WTC11 (cell line): ENCODE data around the gene CLCN6. TPM values are rescaled to one million over a fixed set of nuclear protein-coding genes. Genes with fewer than 3 reads are reported as not detected.
A peak's percentile ranks its signal among the peaks of the same experiment; 100 is the strongest.

Experiments used
- ATAC-seq: fragments of 200-7000 bp; cut with Tn5 transposase; 2 replicates; pipeline ENCODE4 v1.10.0; 2021; ENCODE audit warnings: mild to moderate bottlenecking, moderate library complexity
- CTCF ChIA-PET: fragments of 300-600 bp; sonication (Branson Sonifier 250); formaldehyde crosslinking; loops from one replicate; lab custom pipeline; 2021; ENCODE audit warnings: antibody characterized with exemption; lab: Charles Lee
- POLR2A ChIA-PET: fragments of 350-600 bp; sonication (Branson Sonifier 250); formaldehyde crosslinking; loops from one replicate; lab custom pipeline; 2021; ENCODE audit warnings: antibody characterized with exemption; lab: Charles Lee
- DNase-seq: peaks from one replicate; pipeline ENCODE4 v3.0.0; 2021; ENCODE audit warnings: low spot score
- H3K27ac Mint-ChIP-seq: 2 replicates; pipeline ENCODE4 v1.8.0; 2021; ENCODE audit warnings: mixed read lengths
- H3K27me3 Mint-ChIP-seq: 2 replicates; pipeline ENCODE4 v1.8.0; 2021; ENCODE audit warnings: low read depth, mild to moderate bottlenecking, moderate library complexity, mixed read lengths
- H3K36me3 Mint-ChIP-seq: 2 replicates; pipeline ENCODE4 v1.8.0; 2021; ENCODE audit warnings: mixed read lengths
- H3K4me1 Mint-ChIP-seq: 2 replicates; pipeline ENCODE4 v1.8.0; 2022; ENCODE audit warnings: mixed read lengths
- H3K4me3 Mint-ChIP-seq: 2 replicates; pipeline ENCODE4 v1.8.0; 2021; ENCODE audit warnings: mild to moderate bottlenecking, moderate library complexity, mixed read lengths
- H3K9me3 Mint-ChIP-seq: 2 replicates; pipeline ENCODE4 v1.8.0; 2021; ENCODE audit warnings: mixed read lengths
- ATF2 ChIP-seq: sonication (generic); formaldehyde crosslinking; IDR thresholded peaks from 2 replicates; pipeline ENCODE4 v1.8.1; 2022; ENCODE audit warnings: low read depth, missing genetic modification reagents, borderline replicate concordance
- CREB1 ChIP-seq: sonication (generic); formaldehyde crosslinking; IDR thresholded peaks from 2 replicates; pipeline ENCODE4 v1.8.0; 2023; ENCODE audit warnings: mild to moderate bottlenecking, missing genetic modification reagents
- CTCF ChIP-seq: fragments of 200-600 bp; IDR thresholded peaks from 2 replicates; pipeline ENCODE4 v1.8.0; 2022; ENCODE audit warnings: antibody characterized with exemption
- E2F1 ChIP-seq: sonication (generic); formaldehyde crosslinking; IDR thresholded peaks from 2 replicates; pipeline ENCODE4 v1.8.0; 2022; ENCODE audit warnings: mild to moderate bottlenecking, missing genetic modification reagents
- EMX1 ChIP-seq: fragments of 250-450 bp; sonication (Bioruptor Pico); IDR thresholded peaks from 2 replicates; pipeline ENCODE4 v1.8.0; 2021; ENCODE audit warnings: mild to moderate bottlenecking
- GRHL2 ChIP-seq: fragments of 250-450 bp; sonication (Bioruptor Pico); IDR thresholded peaks from 2 replicates; pipeline ENCODE4 v1.8.0; 2022; ENCODE audit warnings: mild to moderate bottlenecking, moderate library complexity; ENCODE audit not compliant: insufficient replicate concordance, severe bottlenecking
- HMGA2 ChIP-seq: fragments of 250-450 bp; sonication (Bioruptor Pico); IDR thresholded peaks from 2 replicates; pipeline ENCODE4 v1.4.0; 2021; ENCODE audit warnings: mild to moderate bottlenecking, moderate library complexity
- JUN ChIP-seq: sonication (generic); formaldehyde crosslinking; IDR thresholded peaks from 2 replicates; pipeline ENCODE4 v1.8.0; 2023; ENCODE audit warnings: mild to moderate bottlenecking, missing genetic modification reagents
- NFE2L1 ChIP-seq: sonication (generic); formaldehyde crosslinking; IDR thresholded peaks from 2 replicates; pipeline ENCODE4 v1.8.1; 2023; ENCODE audit warnings: missing genetic modification reagents
- NR1H2 ChIP-seq: sonication (generic); formaldehyde crosslinking; IDR thresholded peaks from 2 replicates; pipeline ENCODE4 v1.9.0; 2021; ENCODE audit warnings: mild to moderate bottlenecking, moderate library complexity, missing genetic modification reagents
- NR3C1 ChIP-seq: sonication (generic); formaldehyde crosslinking; conservative IDR thresholded peaks from 2 replicates; pipeline ENCODE4 v1.8.1; 2023; ENCODE audit warnings: low read depth, mild to moderate bottlenecking, missing genetic modification reagents
- SOX15 ChIP-seq: fragments of 250-450 bp; sonication (Bioruptor Pico); IDR thresholded peaks from 2 replicates; pipeline ENCODE4 v1.9.0; 2021; ENCODE audit warnings: mild to moderate bottlenecking
- USF2 ChIP-seq: sonication (generic); formaldehyde crosslinking; IDR thresholded peaks from 2 replicates; pipeline ENCODE4 v1.8.1; 2023; ENCODE audit warnings: mild to moderate bottlenecking, missing genetic modification reagents, moderate library complexity
- ZNF219 ChIP-seq: sonication (generic); formaldehyde crosslinking; IDR thresholded peaks from 2 replicates; pipeline ENCODE4 v1.8.0; 2023; ENCODE audit warnings: missing genetic modification reagents, mild to moderate bottlenecking, borderline replicate concordance
- ZNF423 ChIP-seq: fragments of 250-450 bp; sonication (Bioruptor Pico); IDR thresholded peaks from 2 replicates; pipeline ENCODE4 v2.1.2; 2022; ENCODE audit warnings: mild to moderate bottlenecking, moderate library complexity
- total RNA-seq: library from RNA; stranded (reverse); gene quantifications from 3 replicates; pipeline ENCODE4 v1.2.3, GENCODE V29; 2021

The CLCN6 gene
- total RNA-seq, 1 experiment from 2014 or later: 22.3 TPM

- Mint-ChIP-seq H3K4me3 (no peak overlapping the region), H3K9me3 (no peaks in the 10 kb centered on the region), H3K27ac (no peak overlapping the region), H3K27me3 (no peaks in the 10 kb centered on the region), H3K4me1 (no peaks in the 10 kb centered on the region), H3K36me3 (peaks cover 76% of the 10 kb centered on the region)
- POLR2A ChIA-PET: interaction anchor here (0.5 kb wide), 1 partner anchor 70 kb away, joined by 7 read pairs; no protein-coding TSS in a partner anchor
- DNase-seq: no peak
- TF ChIP-seq USF2: no peak
- no peak for TF ChIP-seq CREB1 (CRISPR knock-in tag)
- TF ChIP-seq HMGA2 (CRISPR knock-in tag): no peak
- ATAC-seq: peak; percentile 13; the same call in 1 of the 2 replicates
- CTCF ChIA-PET: interaction anchor here (0.5 to 3.0 kb wide), 51 partner anchors 9 to 832 kb away, joined by 3 to 44 read pairs (median 5); partner anchors contain the start of genes CLCN6, KIAA2013, MFN2 and MIIP
Measured at GRCh38 chr1:11837767-11838348, 31.9 kb downstream of the CLCN6 start.

- H3K27me3 Mint-ChIP-seq: no peaks in the 10 kb centered on the region
- peak; percentile 89 for TF ChIP-seq CTCF
- TF ChIP-seq EMX1 (CRISPR knock-in tag): no peak
- TF ChIP-seq, all 79 proteins: peak for 1
- Mint-ChIP-seq H3K27ac (no peak overlapping the region; the same call in 1 of the 2 replicates), H3K4me1 (no peaks in the 10 kb centered on the region), H3K36me3 (peaks cover 73% of the 10 kb centered on the region), H3K9me3 (no peaks in the 10 kb centered on the region), H3K4me3 (no peak overlapping the region)
- POLR2A ChIA-PET: interaction anchor here (0.5 kb wide), 1 partner anchor 70 kb away, joined by 7 read pairs; no protein-coding TSS in a partner anchor
- DNase-seq (peak; percentile 84), ATAC-seq (peak; percentile 94)
- CTCF ChIA-PET: interaction anchor here (0.5 to 3.0 kb wide), 52 partner anchors 9 to 832 kb away, joined by 3 to 44 read pairs (median 5); partner anchors contain the start of genes CLCN6, KIAA2013, MFN2 and MIIP
Measured at GRCh38 chr1:11838349-11839272, 32.6 kb downstream of the CLCN6 start.

GRCh38 chr1:11839727-11840705 is 34.0 kb downstream of the CLCN6 start:
- Mint-ChIP-seq H3K9me3 (no peaks in the 10 kb centered on the region), H3K36me3 (peaks cover 66% of the 10 kb centered on the region), H3K27me3 (no peaks in the 10 kb centered on the region), H3K4me1 (no peaks in the 10 kb centered on the region), H3K4me3 (no peak overlapping the region), H3K27ac (no peak overlapping the region)
- TF ChIP-seq GRHL2 (CRISPR knock-in tag): no peak
- no peak for TF ChIP-seq ZNF423
- TF ChIP-seq ATF2 (CRISPR knock-in tag): no peak
- no peak for TF ChIP-seq E2F1 (CRISPR knock-in tag)
- TF ChIP-seq ZNF219 (CRISPR knock-in tag): no peak
- TF ChIP-seq NR1H2 (CRISPR knock-in tag): no peak
- TF ChIP-seq JUN (CRISPR knock-in tag): no peak
- no peak for TF ChIP-seq SOX15
- TF ChIP-seq NR3C1: no peak
- TF ChIP-seq NFE2L1 (CRISPR knock-in tag): no peak
- CTCF ChIA-PET: interaction anchor here (1.6 to 2.8 kb wide), 2 partner anchors 19 to 192 kb away, joined by 7 to 11 read pairs; partner anchors contain the start of gene NPPB
- POLR2A ChIA-PET: no interaction called here
- no peak for ATAC-seq
- no peak for DNase-seq
